OCI-LY7 (cell line): ENCODE results near the gene CACNA2D2. TPM values are rescaled to one million over a fixed set of nuclear protein-coding genes. Genes with fewer than 3 reads are reported as not detected.

ENCODE experiments used
- BruUV-seq: library from RNA; stranded (reverse); fragments of 400-500 nt; replicated peaks from 2 replicates; lab custom pipeline; 2021; lab: Mats Ljungman, UMichigan
- CTCF ChIA-PET: fragments of 300-600 bp; sonication (Branson Sonifier 250); formaldehyde crosslinking; loops from one replicate; lab custom pipeline; 2022; ENCODE audit warnings: antibody characterized with exemption; ENCODE audit not compliant: unreplicated experiment; lab: Charles Lee
- POLR2A ChIA-PET: fragments of 300-600 bp; sonication (Branson Sonifier 250); formaldehyde crosslinking; loops from one replicate; lab custom pipeline; 2022; ENCODE audit warnings: antibody characterized with exemption; lab: Charles Lee
- DNase-seq: peaks from one replicate; pipeline ENCODE4 v3.0.0-alpha.2; 2015; ENCODE audit warnings: low spot score
- H2AFZ ChIP-seq: fragments of 200-600 bp; sonication (generic), shearing (Covaris generic); 2 replicates; pipeline ENCODE4 v1.6.1; 2014; ENCODE audit warnings: mild to moderate bottlenecking, antibody characterized with exemption, low read length, moderate library complexity
- H3K27ac ChIP-seq: fragments of 200-600 bp; sonication (generic); 2 replicates; pipeline ENCODE4 v1.5.1; 2014; ENCODE audit warnings: mixed run types, low read depth, mild to moderate bottlenecking, moderate library complexity, low read length, inconsistent platforms; ENCODE audit not compliant: poor library complexity, severe bottlenecking
- H3K36me3 ChIP-seq: fragments of 200-600 bp; sonication (generic); 2 replicates; pipeline ENCODE4 v1.6.1; 2014; ENCODE audit warnings: mild to moderate bottlenecking, antibody characterized with exemption, low read length, moderate library complexity, mixed read lengths; ENCODE audit not compliant: insufficient read depth
- H3K4me1 ChIP-seq: fragments of 200-600 bp; sonication (generic); 2 replicates; pipeline ENCODE4 v1.5.1; 2014; ENCODE audit warnings: mild to moderate bottlenecking, low read length; ENCODE audit not compliant: insufficient read depth, poor library complexity, severe bottlenecking
- H3K4me2 ChIP-seq: fragments of 200-600 bp; sonication (generic); 2 replicates; pipeline ENCODE4 v1.6.1; 2014; ENCODE audit warnings: mild to moderate bottlenecking, low read length
- H3K4me3 ChIP-seq: fragments of 200-600 bp; sonication (generic); 2 replicates; pipeline ENCODE4 v1.5.1; 2014; ENCODE audit warnings: mild to moderate bottlenecking, low read depth, low read length; ENCODE audit not compliant: poor library complexity, severe bottlenecking
- H3K79me2 ChIP-seq: fragments of 200-600 bp; sonication (generic); 2 replicates; pipeline ENCODE4 v1.6.1; 2016; ENCODE audit warnings: low read depth, mild to moderate bottlenecking, low read length, moderate library complexity, mixed read lengths; ENCODE audit not compliant: insufficient read depth
- H3K9me2 ChIP-seq: fragments of 200-600 bp; sonication (generic); 2 replicates; pipeline ENCODE4 v1.6.1; 2016; ENCODE audit warnings: mild to moderate bottlenecking, low read length, mixed read lengths; ENCODE audit not compliant: insufficient read depth
- H3K9me3 ChIP-seq: fragments of 200-600 bp; sonication (generic); 2 replicates; pipeline ENCODE4 v1.6.1; 2014; ENCODE audit warnings: mild to moderate bottlenecking, mixed run types, low read length, mixed read lengths
- H4K20me1 ChIP-seq: fragments of 200-600 bp; sonication (generic); 2 replicates; pipeline ENCODE4 v1.6.1; 2014; ENCODE audit warnings: mild to moderate bottlenecking, antibody characterized with exemption, low read length, moderate library complexity, mixed read lengths; ENCODE audit not compliant: insufficient read depth
- EZH2phosphoT487 ChIP-seq: fragments of 200-600 bp; sonication (generic); IDR thresholded peaks from 2 replicates; pipeline ENCODE4 v1.6.1; 2018; ENCODE audit warnings: low read depth, borderline replicate concordance, mild to moderate bottlenecking, mixed run types, antibody characterized with exemption, low read length, moderate library complexity, mixed read lengths
- intact Hi-C: fragments of 100-400 bp; cut with micrococcal nuclease; formaldehyde crosslinking; loops from one replicate; pipeline ENCODE4 v1.10.0; 2022; ENCODE audit not compliant: unreplicated experiment
- small RNA-seq: library from RNA; depleted of rRNA; stranded (forward); fragments of <200 nt; gene quantifications from one replicate; pipeline ENCODE3, GENCODE V24; 2014
- total RNA-seq, 2 experiments: library from RNA; depleted of rRNA in 1 of 2; stranded (reverse); fragments of >200 nt in 1 of 2; shearing (Covaris generic) in 1 of 2; gene quantifications; 2 replicates each; pipeline ENCODE4 v1.2.3, GENCODE V29; 2014 to 2022
- TF ChIP-seq, protein P1 (sequence below): fragments of 200-600 bp; sonication (generic); conservative IDR thresholded peaks from 2 replicates; pipeline ENCODE4 v1.5.1; 2014; ENCODE audit warnings: mild to moderate bottlenecking, antibody characterized with exemption, low read length, moderate library complexity, mixed read lengths

The CACNA2D2 gene
- total RNA-seq, 2 experiments from 2014 or later = 0.09 to 0.21 TPM

DNA sequence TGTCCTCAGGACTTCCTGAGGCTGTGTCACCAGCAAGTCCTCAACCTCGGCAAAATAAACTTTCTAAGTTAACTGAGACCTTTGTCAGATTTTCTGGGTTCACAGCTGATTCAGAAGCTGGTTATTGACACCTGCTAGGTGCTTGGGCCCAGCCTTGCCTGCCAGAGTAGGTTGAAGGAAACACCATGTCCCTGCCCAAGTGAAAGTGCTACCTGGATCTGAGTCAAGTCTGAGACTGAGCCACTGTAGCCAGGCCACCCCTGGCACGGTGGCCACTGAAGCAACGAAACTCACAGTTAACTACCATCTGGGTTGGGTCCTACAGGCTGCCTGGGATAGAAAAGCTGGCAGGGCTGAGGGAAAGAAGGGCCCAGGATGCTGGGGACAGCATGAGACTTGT is 189.1 kb downstream of the CACNA2D2 start:
- ChIA-PET CTCF (interaction anchor here (0.6 kb wide), 1 partner anchor 18 kb away, joined by 3 read pairs; no protein-coding TSS in a partner anchor), POLR2A (interaction anchor here (1.0 kb wide), 1 partner anchor 15 kb away, joined by 3 read pairs; the partner anchor contains the start of genes HYAL3 and NAA80)
- Histone ChIP-seq H3K9me3 (peaks cover 3% of the 10 kb centered on the region; the same call in 1 of the 2 replicates), H3K4me1 (peaks cover 31% of the 10 kb centered on the region), H3K4me3 (no peak overlapping the region), H3K27ac (no peak overlapping the region), H3K9me2 (no peaks in the 10 kb centered on the region), H3K4me2 (no peak overlapping the region), H2AFZ (no peak overlapping the region), H4K20me1 (no peaks in the 10 kb centered on the region), H3K79me2 (no peaks in the 10 kb centered on the region), H3K36me3 (0 out of 2 replicates have a peak, but pooled peaks cover 6% of the 10 kb centered on the region)
- TF ChIP-seq EZH2phosphoT487 = no peak
- TF ChIP-seq, protein P1, sequence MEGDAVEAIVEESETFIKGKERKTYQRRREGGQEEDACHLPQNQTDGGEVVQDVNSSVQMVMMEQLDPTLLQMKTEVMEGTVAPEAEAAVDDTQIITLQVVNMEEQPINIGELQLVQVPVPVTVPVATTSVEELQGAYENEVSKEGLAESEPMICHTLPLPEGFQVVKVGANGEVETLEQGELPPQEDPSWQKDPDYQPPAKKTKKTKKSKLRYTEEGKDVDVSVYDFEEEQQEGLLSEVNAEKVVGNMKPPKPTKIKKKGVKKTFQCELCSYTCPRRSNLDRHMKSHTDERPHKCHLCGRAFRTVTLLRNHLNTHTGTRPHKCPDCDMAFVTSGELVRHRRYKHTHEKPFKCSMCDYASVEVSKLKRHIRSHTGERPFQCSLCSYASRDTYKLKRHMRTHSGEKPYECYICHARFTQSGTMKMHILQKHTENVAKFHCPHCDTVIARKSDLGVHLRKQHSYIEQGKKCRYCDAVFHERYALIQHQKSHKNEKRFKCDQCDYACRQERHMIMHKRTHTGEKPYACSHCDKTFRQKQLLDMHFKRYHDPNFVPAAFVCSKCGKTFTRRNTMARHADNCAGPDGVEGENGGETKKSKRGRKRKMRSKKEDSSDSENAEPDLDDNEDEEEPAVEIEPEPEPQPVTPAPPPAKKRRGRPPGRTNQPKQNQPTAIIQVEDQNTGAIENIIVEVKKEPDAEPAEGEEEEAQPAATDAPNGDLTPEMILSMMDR = no peak
- intact Hi-C loops = no loop called here
- DNase-seq = no peak
- BruUV-seq = no TSS peak

Small RNA genes within 50 kb of the gene (small RNA-seq; reads per million reads assigned to genes)
- gene RNA5SP131 = 0.47 reads per million

Other genes starting within 250 kb of the CACNA2D2 start
- gene SEMA3B, start 234.5 kb downstream of the CACNA2D2 start, total RNA-seq (2014; rRNA removed; shearing (Covaris generic)) = 0.10 and 0.28 TPM in 2 replicates
- gene SEMA3B, start 234.5 kb downstream of the CACNA2D2 start, total RNA-seq (2022) = 0.82 and 1.2 TPM in 2 replicates
- gene LSMEM2, start 224.5 kb downstream of the CACNA2D2 start, total RNA-seq (2014; rRNA removed; shearing (Covaris generic)) = not detected in 2 replicates
- gene LSMEM2, start 224.5 kb downstream of the CACNA2D2 start, total RNA-seq (2022) = not detected in 2 replicates
- 73.1 and 95.5 TPM in 2 replicates for gene IFRD2, start 211.2 kb downstream of the CACNA2D2 start, total RNA-seq (2014; rRNA removed; shearing (Covaris generic))
- gene IFRD2, start 211.2 kb downstream of the CACNA2D2 start, total RNA-seq (2022) = 93.3 and 97.3 TPM in 2 replicates
- 1.2 and 2.7 TPM in 2 replicates for gene HYAL3, start 204.2 kb downstream of the CACNA2D2 start, total RNA-seq (2014; rRNA removed; shearing (Covaris generic))
- 3.5 and 4.4 TPM in 2 replicates for gene HYAL3, start 204.2 kb downstream of the CACNA2D2 start, total RNA-seq (2022)
- 13.6 and 18.7 TPM in 2 replicates for gene NAA80, start 204.2 kb downstream of the CACNA2D2 start, total RNA-seq (2014; rRNA removed; shearing (Covaris generic))
- 18.7 and 21.7 TPM in 2 replicates for gene NAA80, start 204.2 kb downstream of the CACNA2D2 start, total RNA-seq (2022)
- gene HYAL1, start 200.1 kb downstream of the CACNA2D2 start, total RNA-seq (2014; rRNA removed; shearing (Covaris generic)) = 0.85 and 2.8 TPM in 2 replicates
- 0.33 and 0.36 TPM in 2 replicates for gene HYAL1, start 200.1 kb downstream of the CACNA2D2 start, total RNA-seq (2022)
- 15.3 and 19.7 TPM in 2 replicates for gene HYAL2, start 180.9 kb downstream of the CACNA2D2 start, total RNA-seq (2014; rRNA removed; shearing (Covaris generic))
- gene HYAL2, start 180.9 kb downstream of the CACNA2D2 start, total RNA-seq (2022) = 7.6 and 7.7 TPM in 2 replicates
- gene TUSC2, start 175.4 kb downstream of the CACNA2D2 start, total RNA-seq (2014; rRNA removed; shearing (Covaris generic)) = 24.5 and 26.9 TPM in 2 replicates
- 20.2 and 20.4 TPM in 2 replicates for gene TUSC2, start 175.4 kb downstream of the CACNA2D2 start, total RNA-seq (2022)
- 35.8 and 36.0 TPM in 2 replicates for gene RASSF1, start 162.8 kb downstream of the CACNA2D2 start, total RNA-seq (2014; rRNA removed; shearing (Covaris generic))
- 33.0 and 33.9 TPM in 2 replicates for gene RASSF1, start 162.8 kb downstream of the CACNA2D2 start, total RNA-seq (2022)
- 1.7 and 1.8 TPM in 2 replicates for gene ZMYND10, start 157.9 kb downstream of the CACNA2D2 start, total RNA-seq (2014; rRNA removed; shearing (Covaris generic))
- gene ZMYND10, start 157.9 kb downstream of the CACNA2D2 start, total RNA-seq (2022) = 2.8 and 3.0 TPM in 2 replicates
- 38.6 and 52.5 TPM in 2 replicates for gene NPRL2, start 152.9 kb downstream of the CACNA2D2 start, total RNA-seq (2014; rRNA removed; shearing (Covaris generic))
- gene NPRL2, start 152.9 kb downstream of the CACNA2D2 start, total RNA-seq (2022) = 27.9 and 36.0 TPM in 2 replicates
- gene CYB561D2, start 152.8 kb downstream of the CACNA2D2 start, total RNA-seq (2014; rRNA removed; shearing (Covaris generic)) = 16.2 and 28.0 TPM in 2 replicates
- 17.8 and 18.7 TPM in 2 replicates for gene CYB561D2, start 152.8 kb downstream of the CACNA2D2 start, total RNA-seq (2022)
- 14.5 and 18.9 TPM in 2 replicates for gene TMEM115, start 144.1 kb downstream of the CACNA2D2 start, total RNA-seq (2014; rRNA removed; shearing (Covaris generic))
- 16.2 and 17.1 TPM in 2 replicates for gene TMEM115, start 144.1 kb downstream of the CACNA2D2 start, total RNA-seq (2022)
- 3.9 and 8.0 TPM in 2 replicates for gene C3orf18, start 64.1 kb upstream of the CACNA2D2 start, total RNA-seq (2014; rRNA removed; shearing (Covaris generic))
- gene C3orf18, start 64.1 kb upstream of the CACNA2D2 start, total RNA-seq (2022) = 8.0 and 9.5 TPM in 2 replicates
- gene HEMK1, start 65.9 kb upstream of the CACNA2D2 start, total RNA-seq (2014; rRNA removed; shearing (Covaris generic)) = 18.9 and 19.3 TPM in 2 replicates
- gene HEMK1, start 65.9 kb upstream of the CACNA2D2 start, total RNA-seq (2022) = 27.4 and 30.1 TPM in 2 replicates
- gene CISH, start 108.1 kb upstream of the CACNA2D2 start, total RNA-seq (2014; rRNA removed; shearing (Covaris generic)) = 0.05 TPM in 1 of 2 replicates, not detected in the other
- gene CISH, start 108.1 kb upstream of the CACNA2D2 start, total RNA-seq (2022) = not detected in 2 replicates
- gene MAPKAPK3, start 113.5 kb upstream of the CACNA2D2 start, total RNA-seq (2014; rRNA removed; shearing (Covaris generic)) = 17.5 and 24.1 TPM in 2 replicates
- gene MAPKAPK3, start 113.5 kb upstream of the CACNA2D2 start, total RNA-seq (2022) = 20.3 and 25.2 TPM in 2 replicates
- not detected in 2 replicates for gene DOCK3, start 171.3 kb upstream of the CACNA2D2 start, total RNA-seq (2014; rRNA removed; shearing (Covaris generic))
- not detected in 2 replicates for gene DOCK3, start 171.3 kb upstream of the CACNA2D2 start, total RNA-seq (2022)